Neural cell (in vitro differentiated cells): Measurements from ENCODE around the gene HBEGF.

ENCODE experiments used
- EZH2 ChIP-seq: fragments of 200-600, 300-800 bp; shearing (Covaris generic), sonication (generic); IDR thresholded peaks from 2 replicates; pipeline ENCODE4 v1.6.1; 2014; ENCODE audit warnings: antibody characterized with exemption, low read length, borderline replicate concordance, mild to moderate bottlenecking; ENCODE audit not compliant: insufficient read depth, poor library complexity, severe bottlenecking
- MXI1 ChIP-seq: fragments of 450-650 bp; conservative IDR thresholded peaks from 2 replicates; pipeline ENCODE4 v1.6.1; 2014; ENCODE audit warnings: antibody characterized with exemption, mild to moderate bottlenecking; ENCODE audit not compliant: poor library complexity, severe bottlenecking
- POLR2AphosphoS5 ChIP-seq: IDR thresholded peaks from 2 replicates; pipeline ENCODE4 v1.6.1; 2012
- RAD21 ChIP-seq: fragments of 450-650 bp; conservative IDR thresholded peaks from 2 replicates; pipeline ENCODE4 v1.6.1; 2014; ENCODE audit warnings: antibody characterized with exemption, mild to moderate bottlenecking, moderate library complexity
- SMC3 ChIP-seq: fragments of 450-650 bp; conservative IDR thresholded peaks from 2 replicates; pipeline ENCODE4 v1.6.1; 2014; ENCODE audit warnings: antibody characterized with exemption, mild to moderate bottlenecking, moderate library complexity; ENCODE audit not compliant: poor library complexity
- TF ChIP-seq, protein P1 (sequence below): fragments of 450-650 bp; IDR thresholded peaks from 2 replicates; pipeline ENCODE4 v1.5.1; 2014; ENCODE audit warnings: antibody characterized with exemption, mild to moderate bottlenecking, moderate library complexity; ENCODE audit not compliant: poor library complexity, severe bottlenecking

DNA sequence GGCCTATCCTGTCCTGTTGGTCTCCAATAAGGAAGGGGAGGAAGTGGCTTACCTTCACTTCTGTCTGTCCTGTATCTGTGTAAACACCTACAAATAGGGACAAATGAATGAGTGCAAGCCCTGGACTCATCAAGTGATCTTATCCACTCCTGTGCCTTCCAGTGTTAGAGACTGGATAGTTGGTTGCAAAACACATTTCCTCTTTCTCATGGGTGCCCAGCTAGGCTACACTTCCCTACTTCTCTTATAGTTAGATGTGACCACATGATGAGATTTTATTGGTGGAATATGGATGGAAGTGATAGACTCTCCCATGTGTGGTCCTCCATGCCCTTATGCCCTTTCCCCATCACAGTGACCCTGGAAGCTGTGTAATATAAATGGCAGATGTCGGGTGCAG lies 26.6 kb downstream of the HBEGF start:
- TF ChIP-seq EZH2 (no peak), MXI1 (no peak), SMC3 (no peak), POLR2AphosphoS5 (no peak), RAD21 (no peak)
- TF ChIP-seq, protein P1, sequence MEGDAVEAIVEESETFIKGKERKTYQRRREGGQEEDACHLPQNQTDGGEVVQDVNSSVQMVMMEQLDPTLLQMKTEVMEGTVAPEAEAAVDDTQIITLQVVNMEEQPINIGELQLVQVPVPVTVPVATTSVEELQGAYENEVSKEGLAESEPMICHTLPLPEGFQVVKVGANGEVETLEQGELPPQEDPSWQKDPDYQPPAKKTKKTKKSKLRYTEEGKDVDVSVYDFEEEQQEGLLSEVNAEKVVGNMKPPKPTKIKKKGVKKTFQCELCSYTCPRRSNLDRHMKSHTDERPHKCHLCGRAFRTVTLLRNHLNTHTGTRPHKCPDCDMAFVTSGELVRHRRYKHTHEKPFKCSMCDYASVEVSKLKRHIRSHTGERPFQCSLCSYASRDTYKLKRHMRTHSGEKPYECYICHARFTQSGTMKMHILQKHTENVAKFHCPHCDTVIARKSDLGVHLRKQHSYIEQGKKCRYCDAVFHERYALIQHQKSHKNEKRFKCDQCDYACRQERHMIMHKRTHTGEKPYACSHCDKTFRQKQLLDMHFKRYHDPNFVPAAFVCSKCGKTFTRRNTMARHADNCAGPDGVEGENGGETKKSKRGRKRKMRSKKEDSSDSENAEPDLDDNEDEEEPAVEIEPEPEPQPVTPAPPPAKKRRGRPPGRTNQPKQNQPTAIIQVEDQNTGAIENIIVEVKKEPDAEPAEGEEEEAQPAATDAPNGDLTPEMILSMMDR: no peak
